ENCODE data around the gene UXT. TPM values are rescaled to one million over a fixed set of nuclear protein-coding genes. Genes with fewer than 3 reads are reported as not detected.

UXT gene
- total RNA-seq, 4 donors from 2014 or later, result 104 to 147 (median 136) TPM

DNA sequence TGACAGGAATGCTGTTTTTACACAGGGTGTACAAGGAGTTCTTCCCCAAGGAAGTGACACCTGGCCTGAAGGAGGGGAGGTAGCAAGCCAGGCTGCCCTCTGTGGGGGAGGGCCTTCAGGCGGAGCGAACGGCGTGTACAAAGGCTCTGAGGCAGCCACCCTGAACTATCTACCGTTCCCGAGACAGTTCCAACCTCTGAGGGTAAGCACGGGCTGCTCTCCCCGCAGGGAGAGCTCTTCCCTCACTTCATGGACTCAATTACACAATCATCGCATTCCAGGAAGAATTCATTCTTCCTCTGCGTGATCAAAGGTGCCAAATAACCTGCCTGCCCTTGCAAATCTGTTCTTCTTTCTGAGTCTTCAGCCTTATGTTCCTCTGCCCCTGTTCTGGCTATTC is 13.4 kb downstream of the UXT start:
- TF ChIP-seq, protein P1, sequence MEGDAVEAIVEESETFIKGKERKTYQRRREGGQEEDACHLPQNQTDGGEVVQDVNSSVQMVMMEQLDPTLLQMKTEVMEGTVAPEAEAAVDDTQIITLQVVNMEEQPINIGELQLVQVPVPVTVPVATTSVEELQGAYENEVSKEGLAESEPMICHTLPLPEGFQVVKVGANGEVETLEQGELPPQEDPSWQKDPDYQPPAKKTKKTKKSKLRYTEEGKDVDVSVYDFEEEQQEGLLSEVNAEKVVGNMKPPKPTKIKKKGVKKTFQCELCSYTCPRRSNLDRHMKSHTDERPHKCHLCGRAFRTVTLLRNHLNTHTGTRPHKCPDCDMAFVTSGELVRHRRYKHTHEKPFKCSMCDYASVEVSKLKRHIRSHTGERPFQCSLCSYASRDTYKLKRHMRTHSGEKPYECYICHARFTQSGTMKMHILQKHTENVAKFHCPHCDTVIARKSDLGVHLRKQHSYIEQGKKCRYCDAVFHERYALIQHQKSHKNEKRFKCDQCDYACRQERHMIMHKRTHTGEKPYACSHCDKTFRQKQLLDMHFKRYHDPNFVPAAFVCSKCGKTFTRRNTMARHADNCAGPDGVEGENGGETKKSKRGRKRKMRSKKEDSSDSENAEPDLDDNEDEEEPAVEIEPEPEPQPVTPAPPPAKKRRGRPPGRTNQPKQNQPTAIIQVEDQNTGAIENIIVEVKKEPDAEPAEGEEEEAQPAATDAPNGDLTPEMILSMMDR (IDR thresholded peaks at IDR 0.05; ENCODE audit: low read depth), result no peak

DNA sequence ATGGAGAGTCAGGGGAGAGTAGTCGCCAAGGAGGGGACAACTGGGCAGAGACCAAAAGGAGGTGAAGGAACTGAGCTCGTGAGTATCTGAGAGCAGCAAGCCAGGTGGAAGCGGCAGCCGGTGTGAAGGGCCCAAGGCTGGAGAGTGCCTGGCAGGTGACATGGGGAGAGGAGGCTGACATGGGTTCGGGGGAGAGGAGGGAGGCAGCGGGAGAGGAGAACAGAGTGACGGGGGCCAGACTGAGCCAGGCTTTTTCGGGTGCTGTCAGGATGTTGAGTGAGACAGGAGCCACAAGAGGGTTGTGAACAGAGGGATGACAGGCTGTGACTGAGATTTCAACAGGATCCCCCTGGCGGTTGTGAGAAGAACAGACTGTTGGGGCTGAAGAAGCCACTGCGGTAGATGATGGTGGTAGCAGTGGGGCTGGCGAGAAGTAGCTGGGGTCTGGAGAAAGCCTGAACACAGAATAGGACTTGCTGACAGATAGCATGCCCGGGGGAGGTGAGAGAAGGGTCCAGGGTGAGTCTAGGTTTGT is 14.4 kb downstream of the UXT start:
- TF ChIP-seq, protein P1 (IDR thresholded peaks at IDR 0.05; ENCODE audit: low read depth), result no peak

DNA sequence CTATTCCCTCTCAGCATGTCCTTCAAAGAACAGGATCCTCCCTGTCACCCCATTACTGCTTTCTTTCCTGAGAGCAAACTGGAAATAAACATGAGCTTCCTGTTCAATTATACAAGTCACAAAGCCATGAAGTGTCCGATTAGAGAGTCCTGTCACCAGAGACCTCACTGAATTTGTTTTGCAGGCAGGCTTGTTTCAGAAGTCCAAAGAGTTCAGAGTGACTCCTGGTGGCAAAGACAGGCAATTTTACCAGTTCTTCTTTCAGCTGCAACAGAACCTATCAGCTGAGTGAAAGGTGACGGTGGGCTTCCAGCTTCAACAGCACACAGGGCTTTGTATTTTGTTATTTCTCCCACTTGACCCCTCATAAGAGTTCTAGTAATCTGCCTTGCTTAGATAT is 15.1 kb downstream of the UXT start:
- TF ChIP-seq, protein P1 (IDR thresholded peaks at IDR 0.05; ENCODE audit: low read depth), result no peak

DNA sequence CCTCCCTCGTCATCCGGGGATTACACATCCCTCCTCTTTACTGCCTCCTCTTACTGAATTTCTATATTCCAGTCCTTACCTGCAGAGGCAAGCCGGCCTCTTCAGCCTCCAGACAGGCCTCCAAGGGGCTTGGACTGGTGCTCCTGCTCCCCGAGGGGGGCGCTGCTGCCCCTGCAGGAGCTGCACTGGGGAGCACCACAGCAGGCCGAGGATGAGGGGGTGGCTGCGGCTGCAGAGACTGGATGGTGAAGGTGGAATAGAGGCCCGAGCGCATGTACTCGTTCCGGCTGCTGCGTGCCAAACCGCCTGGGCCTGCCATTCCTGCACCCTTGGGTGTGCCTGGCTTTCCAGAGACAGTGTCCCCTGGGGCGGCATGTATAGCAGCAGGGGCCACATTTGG is 20.2 kb downstream of the UXT start:
- TF ChIP-seq, protein P1 (IDR thresholded peaks at IDR 0.05; ENCODE audit: low read depth), result no peak

DNA sequence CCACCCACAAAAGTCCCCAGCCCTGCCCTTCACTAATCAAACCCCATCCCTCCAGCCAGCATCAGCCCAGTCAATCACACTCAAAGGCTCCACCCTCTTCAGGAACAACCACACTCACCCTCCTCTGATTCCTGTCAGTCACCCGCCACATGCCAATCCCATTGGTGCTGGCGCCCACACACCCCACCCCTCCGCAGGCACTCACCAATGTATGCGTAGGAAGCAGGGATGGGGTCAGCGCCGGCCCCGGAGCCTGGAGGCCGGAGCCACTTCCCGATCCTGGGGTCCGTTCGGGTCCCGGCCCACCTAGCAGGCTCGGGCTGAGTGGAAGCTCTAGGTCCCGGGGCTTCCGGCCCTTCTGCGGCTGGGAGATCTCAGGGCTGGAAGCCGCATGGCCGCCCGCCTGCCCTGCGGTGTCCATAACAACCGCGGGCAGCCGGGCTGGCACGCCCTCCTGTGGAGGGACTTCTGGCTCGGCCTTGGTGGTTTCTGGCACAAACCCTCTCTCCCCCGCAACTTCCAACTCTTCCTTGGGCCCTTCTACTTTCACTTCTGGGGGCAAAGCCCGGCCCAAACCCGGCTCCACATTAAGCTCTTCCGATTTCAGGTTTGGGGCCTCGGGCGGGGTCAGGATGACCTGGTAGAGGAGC is 21.3 kb downstream of the UXT start:
- TF ChIP-seq, protein P1 (IDR thresholded peaks at IDR 0.05; ENCODE audit: low read depth), result no peak

DNA sequence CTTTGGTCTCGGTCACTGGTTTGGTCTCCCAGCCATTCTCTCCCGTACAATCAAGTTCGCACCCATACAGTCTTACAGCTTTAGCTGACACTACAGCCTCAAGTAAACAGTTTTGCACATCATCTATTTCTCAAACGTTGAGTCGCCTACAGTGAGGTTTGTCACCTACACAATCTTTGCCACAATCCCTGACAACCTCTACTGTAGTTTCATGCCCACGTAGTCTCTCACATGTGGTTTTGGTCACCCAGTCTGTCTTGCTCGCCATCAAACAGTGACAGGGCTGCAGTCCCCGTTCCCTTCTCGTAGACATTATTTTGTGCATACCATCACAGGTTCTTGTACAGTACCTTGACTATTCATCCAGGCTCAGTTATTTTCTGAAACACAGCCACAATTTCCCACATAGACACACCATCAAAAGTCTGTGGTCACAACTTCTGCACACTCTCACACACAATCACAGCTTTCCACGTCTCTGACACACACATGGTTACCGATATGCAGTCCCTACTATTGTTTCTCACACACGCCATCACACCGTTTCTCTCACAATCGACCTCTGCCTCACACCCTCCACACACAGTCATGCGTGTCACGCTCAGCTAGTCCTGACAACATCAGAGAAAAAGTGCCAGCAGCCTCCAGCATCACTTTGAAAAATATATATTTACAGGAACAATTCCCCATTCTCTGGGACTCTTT is 24.0 kb downstream of the UXT start:
- TF ChIP-seq, protein P1 (IDR thresholded peaks at IDR 0.05; ENCODE audit: low read depth), result no peak
